Psoas muscle (tissue), 8 donors: ENCODE data around the gene ZNF292. TPM values are rescaled to one million over a fixed set of nuclear protein-coding genes. Genes with fewer than 3 reads are reported as not detected.
A peak's percentile ranks its signal among the peaks of the same experiment; 100 is the strongest.

Experiments
- ATAC-seq, 4 donors: fragments of 200-7000 bp; cut with Tn5 transposase; one replicate each; pipeline ENCODE4 v1.9.1; 2020; ENCODE audit warnings: moderate library complexity in 3 of 4, mild to moderate bottlenecking in 2 of 4
- DNase-seq, 2 donors: peaks; one replicate each; pipeline ENCODE4 v3.0.0-alpha.2; 2020
- H3K27ac ChIP-seq: fragments of 200-600 bp; one replicate; pipeline ENCODE4 v1.8.0; 2022
- H3K27me3 ChIP-seq, 3 donors: fragments of 200-600 bp in 1 of 3; one replicate each; pipeline versions ENCODE4 v1.6.1 to v1.8.0; 2013 to 2022; ENCODE audit warnings: low read length in 2 of 3, mild to moderate bottlenecking in 2 of 3, moderate library complexity in 1 of 3; ENCODE audit not compliant: insufficient read depth in 3 of 3
- H3K36me3 ChIP-seq, 2 donors: fragments of 200-600 bp in 1 of 2; one replicate each; pipeline versions ENCODE4 v1.6.1 to v1.8.0; 2013 to 2022; ENCODE audit warnings: low read depth in 1 of 2, mild to moderate bottlenecking in 1 of 2, moderate library complexity in 1 of 2; ENCODE audit not compliant: insufficient read depth in 1 of 2
- H3K4me1 ChIP-seq: fragments of 200-600 bp; one replicate; pipeline ENCODE4 v1.8.0; 2022
- H3K4me3 ChIP-seq: fragments of 200-600 bp; one replicate; pipeline ENCODE4 v1.8.0; 2022; ENCODE audit warnings: mild to moderate bottlenecking
- H3K9me3 ChIP-seq: fragments of 200-600 bp; one replicate; pipeline ENCODE4 v1.8.0; 2022
- CTCF ChIP-seq: fragments of 200-600 bp; IDR thresholded peaks from one replicate; pipeline ENCODE4 v1.8.0; 2022; ENCODE audit warnings: antibody characterized with exemption
- WGBS, 3 donors: extraction: QIAGEN DNeasy Blood & Tissue Kit; methylation state at CpG; one replicate each; pipeline versions ENCODE4 v1.1.6 to v1.1.7; 2013; 5-methylcytosine and 5-hydroxymethylcytosine counted together
- intact Hi-C, 2 donors: fragments of 100-400 bp; cut with DNase I; formaldehyde crosslinking; loops; one replicate each; pipeline versions ENCODE4 v1.11.0 to v1.14.2; 2022
- polyA plus RNA-seq, 3 donors: library from polyadenylated mRNA; stranded (reverse); fragments of 200-250 nt; gene quantifications; one replicate each; pipeline ENCODE4 v1.2.3, GENCODE V29; 2013
- total RNA-seq, 4 donors: library from RNA; stranded (reverse); fragmentation: NEBNext Ultra II Directional in 2 of 4; extraction: Animal tissue kit (Norgen Biotek cat#: 25700) in 2 of 4; gene quantifications; one replicate each; pipeline versions ENCODE4 v1.2.1 to v1.2.4, GENCODE V29; 2021 to 2023
- donor health status: healthy with polysubstance abuse.
- donor health status: DM: no; HTN: no; CAD: no; lungs with moderate emphysema.
- donor health status: Bipolar disorder and iron deficiency.
- donor health status: healthy.
- donor health status: DM: yes; HTN: yes; CAD: no.
- donor health status: DM: no; HTN: no; CAD: no.
- donor health status: DM: no; HTN: no; CAD: no.
- donor health status: DM: yes; HTN: yes; CAD: no.

Gene ZNF292
- total and polyA plus RNA-seq, 7 donors: 1.9 to 21.3 (median 16.7) TPM

- Histone ChIP-seq H3K27me3 (no peaks in the 10 kb centered on the region), H3K36me3 (peaks cover 0 to 3% of the 10 kb centered on the region in 2 donors), H3K4me3 (no peak overlapping the region), H3K27ac (no peak overlapping the region), H3K9me3 (no peaks in the 10 kb centered on the region), H3K4me1 (peaks cover 24% of the 10 kb centered on the region)
- TF ChIP-seq CTCF: no peak
- ATAC-seq (peak in 1 of 4 donors; percentile 14), DNase-seq (peak; percentile 54 to 63)
- intact Hi-C loops: loop anchor here in 1 of 2 donors (1.0 kb wide), 1 partner anchor 13 kb away; no protein-coding TSS in a partner anchor
- WGBS, 3 donors: 77 to 87% (median 80%) methylated on average over 4 of the region's 4 CpGs
Measured at GRCh38 chr6:87200469-87201175, 45.3 kb downstream of the ZNF292 start.

- H3K4me3 ChIP-seq: no peak overlapping the region
- ATAC-seq: no peak
- no peak for DNase-seq
- WGBS, 3 donors: 82 to 88% (median 83%) methylated on average over 4 of the region's 4 CpGs
- TF ChIP-seq CTCF: no peak
- intact Hi-C loops: no loop called here
- H3K36me3 ChIP-seq: peaks cover 0 to 3% of the 10 kb centered on the region in 2 donors
- no peaks in the 10 kb centered on the region for H3K27me3 ChIP-seq
- peaks cover 33% of the 10 kb centered on the region for H3K4me1 ChIP-seq
- H3K27ac ChIP-seq: no peak overlapping the region
- no peaks in the 10 kb centered on the region for H3K9me3 ChIP-seq
Measured at GRCh38 chr6:87203448-87204023, 48.2 kb downstream of the ZNF292 start.

DNA sequence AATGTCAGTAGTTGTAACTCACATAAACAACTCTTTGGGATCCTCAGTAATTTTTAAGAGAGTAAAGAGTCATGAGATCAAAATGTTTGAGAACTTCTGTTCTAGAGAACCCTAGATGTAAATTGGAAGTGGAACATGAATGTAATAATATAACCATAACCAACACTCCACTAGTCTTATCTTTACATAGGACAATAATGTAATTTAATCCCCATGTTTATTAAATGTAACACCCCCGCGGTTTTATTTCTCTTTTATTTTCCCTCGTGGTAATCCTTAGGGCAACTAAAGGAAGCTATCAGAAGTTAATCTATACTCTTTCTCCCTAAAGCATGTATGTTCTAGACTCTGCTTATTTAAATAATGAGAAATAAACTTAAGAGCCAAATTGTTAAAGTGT is 54.4 kb downstream of the ZNF292 start:
- TF ChIP-seq CTCF: no peak
- peaks cover 17% of the 10 kb centered on the region for H3K4me1 ChIP-seq
- H3K27ac ChIP-seq: no peak overlapping the region
- intact Hi-C loops: loop anchor here in 1 of 2 donors (5.0 kb wide), 1 partner anchor 58 kb away; no protein-coding TSS in a partner anchor
- ATAC-seq (no peak), DNase-seq (no peak)
- WGBS, 3 donors: 52 to 58% (median 54%) methylated on average over 3 of the region's 3 CpGs
- H3K9me3 ChIP-seq: no peaks in the 10 kb centered on the region
- H3K27me3 ChIP-seq: no peaks in the 10 kb centered on the region
- no peaks in the 10 kb centered on the region for H3K36me3 ChIP-seq
- H3K4me3 ChIP-seq: no peak overlapping the region

GRCh38 chr6:87210979-87211378 is 55.6 kb downstream of the ZNF292 start:
- intact Hi-C loops: no loop called here
- no peak for DNase-seq
- Histone ChIP-seq H3K36me3 (no peaks in the 10 kb centered on the region), H3K9me3 (no peaks in the 10 kb centered on the region), H3K4me1 (peaks cover 17% of the 10 kb centered on the region), H3K4me3 (no peak overlapping the region), H3K27ac (no peak overlapping the region), H3K27me3 (no peaks in the 10 kb centered on the region)
- ATAC-seq: peak in 1 of 4 donors; percentile 43
- WGBS, 3 donors: 39 to 56% (median 39%) methylated on average over 1 of the region's 1 CpG
- no peak for TF ChIP-seq CTCF
